AG08396 (cell line): ENCODE measurements around the gene SPATA25.
"Not testable (repeated sequence)": the region's sequence is repeated elsewhere in the genome, so short reads cannot be mapped to it uniquely, and the experiment has no call there.

ENCODE experiments used
- DNase-seq: peaks from one replicate; pipeline ENCODE4 v3.0.0; 2012; ENCODE audit warnings: low spot score, mixed read lengths

Gene SPATA25

GRCh38 chr20:45892828-45893500 lies 5.5 kb upstream of the SPATA25 start:
- DNase-seq = no peak

DNA sequence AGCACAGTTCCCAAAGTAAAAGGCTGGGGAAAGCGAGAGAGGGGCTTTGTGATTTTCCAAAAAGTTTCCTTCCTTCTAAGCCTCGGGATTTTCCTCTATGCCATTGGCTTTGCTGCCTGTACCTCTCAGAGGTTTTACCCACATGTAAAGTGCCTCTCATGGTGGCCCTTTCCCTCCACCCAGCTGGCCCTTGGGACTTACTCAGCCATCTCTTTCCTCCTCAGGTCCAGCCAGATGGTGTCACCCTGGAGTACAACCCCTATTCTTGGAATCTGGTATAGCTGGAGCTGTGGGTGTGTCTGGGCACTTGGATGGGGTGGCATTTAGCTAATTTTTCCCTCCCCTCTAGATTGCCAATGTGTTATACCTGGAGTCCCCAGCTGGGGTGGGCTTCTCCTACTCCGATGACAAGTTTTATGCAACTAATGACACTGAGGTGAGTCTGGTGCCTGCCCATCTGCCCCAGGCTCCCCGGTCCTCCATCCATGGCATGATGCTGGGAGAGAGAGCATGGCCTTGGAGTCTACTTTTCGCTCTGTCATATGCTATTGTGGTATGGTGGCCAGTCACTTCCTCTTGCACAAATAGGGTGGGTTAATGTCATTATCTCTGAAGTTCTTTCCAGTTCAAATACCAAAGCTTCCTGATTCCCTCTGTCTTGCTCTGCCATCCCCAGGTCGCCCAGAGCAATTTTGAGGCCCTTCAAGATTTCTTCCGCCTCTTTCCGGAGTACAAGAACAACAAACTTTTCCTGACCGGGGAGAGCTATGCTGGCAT lies 4.8 kb upstream of the SPATA25 start:
- DNase-seq = peak; percentile 75

- peak; percentile 98 for DNase-seq
Observed at GRCh38 chr20:45890985-45891983, 3.9 kb upstream of the SPATA25 start, which contains the start of the genes CTSA and NEURL2. TSS of gene CTSA (plus strand) at chr20:45891335. CDS start at chr20:45891569, 234 bp downstream. TSS of gene NEURL2 (minus strand) at chr20:45891208. CDS start at chr20:45890991, 217 bp downstream.

DNA sequence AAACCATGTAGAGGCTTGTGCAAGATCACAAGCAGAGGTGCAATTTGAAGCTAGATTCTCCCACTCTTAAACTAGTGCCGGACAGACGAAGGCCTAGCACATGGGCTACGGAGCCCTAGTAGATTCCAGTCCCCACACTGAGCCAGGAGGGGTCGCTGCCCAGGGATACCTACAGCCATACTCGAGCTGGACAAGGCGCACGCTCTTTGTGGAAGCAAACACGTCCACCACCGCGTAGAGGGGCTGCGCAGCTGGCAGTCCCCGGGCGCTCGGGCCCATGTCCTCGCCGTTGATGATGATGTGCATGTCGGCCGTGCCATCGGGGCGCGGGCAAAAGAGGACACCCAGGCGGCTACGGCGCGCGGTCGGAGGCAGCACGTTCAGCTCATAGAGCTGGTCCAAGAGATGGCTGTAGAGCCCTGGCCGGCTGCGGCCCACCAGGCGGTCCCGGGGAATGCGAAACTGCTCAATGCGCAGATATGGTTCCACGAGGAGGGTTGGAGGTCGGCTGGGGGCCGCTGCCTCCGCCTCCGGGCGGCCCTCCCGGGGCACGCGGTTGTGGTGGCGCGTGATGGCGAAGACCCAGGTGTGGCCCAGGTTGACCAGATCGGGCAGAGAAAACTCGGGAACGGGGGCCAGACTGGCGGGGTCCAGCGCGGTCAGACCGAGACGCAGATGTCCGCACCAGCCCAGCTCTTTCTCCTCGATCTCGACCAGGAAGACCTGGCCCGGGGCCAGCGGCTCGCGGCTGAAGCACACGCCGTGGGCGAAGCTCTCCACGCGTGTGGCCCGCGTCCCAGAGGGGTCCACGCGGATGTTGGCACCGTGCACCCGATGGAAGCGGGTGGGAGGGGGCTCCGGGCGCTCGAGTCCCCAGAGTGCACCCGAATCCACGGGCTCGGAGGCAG lies 2.9 kb upstream of the SPATA25 start:
- peak; percentile 83 for DNase-seq

DNA sequence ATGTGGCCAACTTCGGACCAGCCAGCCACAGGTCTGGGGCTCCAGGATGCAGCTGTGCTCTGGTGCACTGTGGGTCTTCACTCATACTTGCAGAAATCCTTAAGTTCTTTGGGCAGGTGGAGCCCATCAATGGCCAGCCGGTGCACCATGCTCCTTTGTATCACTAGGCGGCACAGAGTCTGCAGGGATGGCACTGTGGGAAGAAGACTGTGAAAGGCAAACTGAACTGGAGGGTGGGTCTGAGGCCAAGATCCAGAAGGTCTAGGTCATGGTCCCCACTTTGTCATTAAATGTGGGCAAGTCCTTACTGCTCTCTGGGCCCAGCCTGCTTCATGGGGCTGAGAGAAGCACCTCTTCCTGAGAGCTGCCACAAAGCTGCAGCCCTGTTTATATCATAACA lies 1.3 kb upstream of the SPATA25 start:
- DNase-seq = no peak

DNA sequence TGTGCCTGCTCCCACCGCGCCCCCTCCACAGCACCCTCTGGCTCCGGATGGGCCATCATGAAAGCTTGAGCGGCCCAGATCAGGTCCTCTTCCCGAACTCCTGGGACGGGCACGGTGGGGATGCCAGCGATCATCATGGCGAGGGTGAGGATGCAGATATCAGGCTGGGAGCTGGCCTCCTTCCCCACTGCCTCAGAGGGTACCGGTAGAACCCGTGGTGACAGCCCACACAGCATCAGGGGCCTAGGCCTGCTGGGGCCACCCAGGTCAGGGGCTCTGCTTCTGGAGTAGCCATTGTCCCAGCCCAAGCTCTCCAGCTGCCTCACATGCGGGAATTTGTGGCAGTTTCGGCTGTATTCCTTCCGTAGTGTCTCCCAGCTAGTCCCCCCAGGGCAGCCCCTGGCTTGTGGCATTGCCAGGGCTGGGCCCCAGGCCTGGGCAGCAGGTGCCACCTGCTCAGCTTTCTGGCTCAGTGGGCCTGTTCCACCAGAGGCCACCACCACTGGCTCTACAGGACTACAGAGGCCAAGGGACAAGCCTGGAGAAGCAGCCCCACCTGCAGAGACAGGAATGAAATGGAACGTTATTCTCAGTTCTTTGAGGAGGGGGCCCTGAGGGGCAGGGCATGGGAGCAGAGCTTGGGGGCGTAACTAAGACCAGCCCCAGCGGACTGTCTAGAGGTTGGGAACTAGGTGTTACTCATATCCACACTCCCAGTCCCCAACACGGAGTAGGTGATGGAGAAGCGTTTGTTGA lies 654 bp downstream of the SPATA25 start:
- DNase-seq = no peak

DNA sequence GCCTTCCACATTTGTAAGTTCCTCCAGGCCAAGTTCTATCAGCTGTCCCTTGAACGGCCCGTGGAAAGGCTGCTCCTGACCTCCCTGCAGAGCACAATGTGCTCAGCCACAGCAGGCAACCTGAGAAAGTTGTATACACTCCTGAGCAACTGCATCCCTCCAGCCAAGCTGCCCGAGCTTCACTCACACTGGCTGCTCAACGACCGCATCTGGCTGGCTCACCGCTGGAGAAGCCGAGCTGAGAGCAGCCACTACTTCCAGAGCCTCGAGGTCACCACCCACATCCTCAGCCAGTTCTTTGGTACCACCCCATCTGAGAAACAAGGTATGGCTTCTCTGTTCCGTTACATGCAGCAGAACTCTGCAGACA lies 4.3 kb downstream of the SPATA25 start:
- DNase-seq = no peak

GRCh38 chr20:45882469-45883099 lies 4.8 kb downstream of the SPATA25 start:
- DNase-seq = no peak

GRCh38 chr20:45880988-45881788 lies 6.2 kb downstream of the SPATA25 start, which contains the start of gene ZSWIM1:
TSS of gene ZSWIM1 (plus strand) at chr20:45881227. CDS start at chr20:45882593, 1,366 bp downstream.
- peak; percentile 98 for DNase-seq

- no peak for DNase-seq
Observed at GRCh38 chr20:45878076-45878761, 9.2 kb downstream of the SPATA25 start.

- DNase-seq = no peak
Observed at GRCh38 chr20:45874576-45874975, 12.8 kb downstream of the SPATA25 start.

DNA sequence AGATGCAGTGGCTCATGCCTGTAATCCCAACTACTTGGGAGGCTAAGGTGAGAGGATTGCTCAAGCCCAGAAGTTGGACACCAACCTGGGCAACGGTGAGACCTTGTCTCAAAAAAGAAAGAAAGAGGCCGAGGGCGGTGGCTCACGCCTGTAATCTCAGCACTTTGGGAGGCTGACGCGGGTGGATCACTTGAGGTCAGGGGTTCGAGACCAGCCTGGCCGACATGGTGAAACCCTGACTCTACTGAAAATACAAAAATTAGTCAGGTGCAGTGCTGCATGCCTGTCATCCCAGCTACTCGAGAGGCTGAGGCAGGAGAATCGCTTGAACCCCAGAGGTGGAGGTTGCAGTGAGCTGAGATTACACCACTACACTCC lies 13.3 kb downstream of the SPATA25 start:
- DNase-seq = not testable (repeated sequence)

DNA sequence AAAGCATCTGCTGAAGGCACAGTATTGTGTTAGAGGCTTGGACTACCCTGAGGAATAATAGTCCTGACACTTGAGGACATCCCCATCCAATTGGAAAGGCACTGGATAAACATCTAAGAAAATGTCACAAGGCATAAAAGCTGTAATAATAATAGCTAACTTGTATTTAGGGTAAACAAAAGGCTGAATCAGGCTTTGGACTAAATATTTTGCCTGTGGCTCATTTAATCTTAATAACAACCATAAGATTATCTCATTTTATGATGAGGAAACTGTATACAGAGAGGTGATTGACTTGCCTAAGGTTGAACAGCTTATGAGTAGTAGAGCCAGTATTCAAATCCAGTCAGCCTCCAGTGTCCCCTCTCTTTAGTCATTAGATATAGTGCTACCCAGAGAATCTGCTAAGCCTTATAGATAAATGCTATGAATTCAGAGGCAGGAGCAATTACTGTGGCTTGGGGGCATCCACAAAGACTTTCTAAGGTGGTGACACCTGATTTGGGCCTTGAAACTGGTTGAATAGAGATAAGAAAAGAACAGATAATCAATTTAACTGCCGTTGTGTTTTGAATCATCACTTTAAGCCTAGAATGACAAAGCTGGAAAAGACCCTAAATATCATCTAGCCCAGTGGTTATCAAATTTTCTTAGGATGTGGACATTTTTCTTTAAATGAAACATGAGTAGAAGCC lies 13.9 kb downstream of the SPATA25 start:
- DNase-seq = no peak

GRCh38 chr20:45872626-45873025 lies 14.8 kb downstream of the SPATA25 start:
- DNase-seq = no peak

DNA sequence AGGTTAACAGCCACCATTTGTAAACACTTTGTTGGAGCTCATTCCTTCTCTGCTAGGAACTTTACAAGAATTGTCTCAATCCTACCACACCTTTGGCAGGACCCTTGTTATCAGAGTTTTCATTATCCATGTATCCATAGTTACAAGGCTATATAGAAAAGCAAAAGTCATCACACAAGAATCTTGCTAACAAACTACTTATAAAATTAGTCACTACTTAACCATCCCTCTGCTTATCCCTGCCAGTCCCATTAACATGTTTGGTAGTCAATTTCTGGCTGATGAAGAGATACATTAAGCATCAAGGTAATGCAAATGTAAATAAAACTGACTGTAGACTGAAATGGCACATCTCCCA lies 19.6 kb downstream of the SPATA25 start:
- DNase-seq = peak; percentile 68

GRCh38 chr20:45867136-45867818 lies 20.1 kb downstream of the SPATA25 start:
- no peak for DNase-seq

- no peak for DNase-seq
Observed at GRCh38 chr20:45866454-45866853, 21.0 kb downstream of the SPATA25 start.
